ENCODE measurements around the gene L3MBTL4.
"Not testable (repeated sequence)": the region's sequence is repeated elsewhere in the genome, so short reads cannot be mapped to it uniquely, and the experiment has no call there.

L3MBTL4 gene

DNA sequence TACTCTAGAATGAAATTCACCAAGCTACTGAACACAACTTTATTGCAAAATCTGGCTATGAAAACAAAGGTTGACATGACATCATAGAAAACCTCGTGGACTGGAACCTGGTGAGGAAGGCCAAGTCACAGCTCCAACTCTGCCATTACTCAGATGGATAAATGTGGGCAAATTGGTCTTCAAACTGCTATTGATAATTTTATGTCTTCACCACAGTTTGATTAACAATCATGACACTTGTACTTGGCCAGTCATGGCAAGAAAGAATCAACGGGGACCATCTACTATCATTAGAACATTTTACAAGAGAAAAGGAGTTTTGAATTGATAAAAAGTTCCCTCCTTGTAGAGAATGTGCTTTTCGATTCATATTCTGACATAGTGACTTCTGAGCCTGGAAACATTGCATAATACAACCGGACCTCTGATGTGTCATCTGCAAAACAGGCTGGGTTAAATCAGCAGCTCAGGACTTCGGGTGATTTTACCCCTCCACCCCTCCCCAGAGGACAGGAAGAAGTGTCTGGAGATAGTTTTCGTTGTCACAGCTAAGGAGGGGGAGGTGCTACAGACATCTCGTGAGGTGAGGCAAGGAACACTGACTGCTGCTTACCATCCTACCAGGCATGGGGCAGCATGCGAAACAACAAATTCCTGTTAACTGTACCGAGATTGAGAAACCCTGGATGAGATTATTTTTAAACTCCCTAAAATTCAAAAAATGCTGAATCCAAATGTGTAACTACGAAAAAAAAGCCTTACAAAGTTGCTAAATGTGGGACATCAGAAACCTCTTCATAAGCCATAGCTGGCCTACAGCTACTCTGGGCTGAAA is 8.4 kb downstream of the L3MBTL4 start:
- FAIRE-seq, result no peak

DNA sequence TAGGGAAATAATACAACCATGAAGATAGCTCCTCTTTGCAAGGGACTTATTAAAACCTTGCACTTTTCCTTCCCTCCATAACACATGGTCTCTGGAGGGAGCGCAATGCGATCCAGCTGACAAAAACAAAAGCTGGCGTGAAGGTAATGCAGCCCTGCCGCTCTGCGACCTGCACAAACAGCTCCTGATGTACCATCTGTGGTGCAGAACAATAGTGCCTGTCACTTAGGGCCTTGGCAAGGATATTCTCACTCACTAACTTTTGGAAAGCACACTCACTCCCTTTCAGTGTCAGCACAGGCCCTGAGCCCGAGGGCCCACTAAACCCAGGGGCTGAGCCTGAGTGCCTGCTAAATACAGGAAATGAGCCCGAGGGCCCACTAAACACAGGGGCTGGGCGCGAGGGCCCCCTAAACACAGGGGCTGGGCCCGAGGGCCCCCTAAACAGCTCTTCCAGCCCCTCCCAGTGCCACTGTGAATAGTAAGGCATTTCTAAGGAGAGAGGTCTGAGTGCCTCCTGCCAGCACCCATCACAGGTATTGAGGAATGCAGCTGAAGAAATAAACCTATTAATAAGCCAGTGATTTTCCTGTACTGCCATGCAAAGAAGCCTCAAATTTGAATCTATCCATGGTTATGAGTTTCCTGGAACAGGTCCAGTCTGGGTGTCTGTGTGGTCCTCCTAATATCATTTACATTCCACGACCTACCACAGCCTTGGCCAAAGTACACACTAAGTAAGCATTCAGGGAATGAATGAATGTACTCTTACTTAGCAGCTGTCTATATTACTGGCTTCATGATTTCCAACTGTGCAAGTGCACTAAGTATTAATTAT is 9.3 kb downstream of the L3MBTL4 start:
- FAIRE-seq, result no peak

DNA sequence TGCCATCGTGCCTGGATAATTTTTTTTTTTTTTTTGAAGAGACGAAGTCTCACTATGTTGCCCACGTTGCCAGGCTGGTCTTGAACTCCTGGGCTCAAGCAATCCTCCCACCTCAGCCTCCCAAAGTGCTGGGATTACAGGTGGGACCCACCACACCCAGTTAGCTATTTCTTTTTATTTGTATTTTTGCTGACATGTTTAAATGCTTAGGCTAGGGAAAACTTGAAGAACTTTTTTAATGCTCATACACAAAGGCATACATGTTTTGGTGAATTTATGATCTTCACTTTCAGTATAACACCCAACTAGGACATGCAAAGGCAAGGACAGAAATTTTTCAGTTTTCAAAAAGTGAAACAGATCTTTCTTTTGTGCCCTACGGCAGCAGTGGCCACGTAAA is 9.9 kb downstream of the L3MBTL4 start:
- no peak for FAIRE-seq

DNA sequence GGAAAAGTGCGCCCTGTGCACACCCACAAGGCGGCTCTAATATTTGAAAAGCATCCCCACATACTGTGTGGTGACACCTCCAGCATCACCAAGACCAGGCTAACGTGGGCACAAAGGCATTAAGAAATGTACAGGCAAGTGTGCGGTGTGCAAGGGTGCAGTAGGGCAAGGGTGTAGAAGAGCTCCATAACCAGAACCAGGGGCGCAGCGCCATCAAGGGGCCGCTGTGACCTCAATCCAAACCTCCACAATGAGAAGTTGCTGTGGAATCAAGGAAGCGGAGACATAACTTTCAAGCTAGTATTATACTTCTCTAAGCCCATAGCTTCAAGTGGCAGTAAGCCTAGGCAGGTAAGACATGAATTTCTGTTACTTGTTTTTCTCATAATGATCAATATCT is 13.0 kb downstream of the L3MBTL4 start:
- FAIRE-seq, result no peak

DNA sequence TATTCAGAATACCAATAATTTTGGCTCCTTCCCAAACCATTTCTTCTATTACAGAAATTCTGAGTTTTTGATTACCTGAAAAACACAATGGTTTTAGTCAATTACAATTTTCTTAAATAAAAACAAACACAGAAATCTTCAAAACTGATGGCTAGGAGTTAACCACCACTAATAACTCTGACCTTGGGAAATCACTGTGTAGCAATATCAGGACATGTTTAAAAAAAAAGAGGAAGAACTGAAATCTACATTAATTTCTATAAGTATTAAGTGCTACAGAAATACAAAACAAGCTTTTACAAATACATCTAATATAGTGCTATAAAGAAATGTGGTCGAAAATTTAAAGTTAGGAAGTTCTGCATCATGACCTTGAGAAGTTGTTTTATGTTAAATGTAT is 14.9 kb downstream of the L3MBTL4 start:
- no peak for FAIRE-seq

DNA sequence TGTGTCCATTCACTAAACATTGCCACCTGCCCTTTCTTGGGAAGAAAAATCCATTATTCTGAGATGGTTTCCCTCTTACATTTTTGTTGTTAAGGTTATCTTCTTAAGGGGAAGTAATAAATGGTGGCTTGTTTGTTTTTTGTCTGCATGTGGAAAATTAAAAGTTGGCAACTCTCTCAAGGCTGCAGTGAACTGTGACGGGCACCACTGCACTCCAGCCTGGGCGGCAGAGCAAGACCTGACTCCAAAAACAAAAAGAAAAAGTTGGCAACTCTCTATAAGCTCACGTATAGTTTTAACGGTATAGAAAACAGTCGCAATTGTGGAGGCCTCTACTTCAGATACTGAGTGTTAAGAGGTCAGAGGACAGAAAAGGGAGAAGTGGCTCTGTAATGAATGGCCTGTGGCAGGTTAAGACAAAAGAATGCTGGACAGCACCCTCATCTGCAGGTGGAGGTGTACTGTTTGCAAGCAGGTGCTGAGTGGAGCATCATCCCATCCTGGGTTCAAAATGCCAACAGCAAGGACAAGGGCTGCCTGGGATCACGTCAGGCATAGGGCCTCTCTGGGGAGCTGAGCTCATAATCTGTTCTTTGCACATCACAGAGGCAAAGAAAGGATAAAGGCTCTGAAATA is 16.7 kb downstream of the L3MBTL4 start:
- no peak for FAIRE-seq

DNA sequence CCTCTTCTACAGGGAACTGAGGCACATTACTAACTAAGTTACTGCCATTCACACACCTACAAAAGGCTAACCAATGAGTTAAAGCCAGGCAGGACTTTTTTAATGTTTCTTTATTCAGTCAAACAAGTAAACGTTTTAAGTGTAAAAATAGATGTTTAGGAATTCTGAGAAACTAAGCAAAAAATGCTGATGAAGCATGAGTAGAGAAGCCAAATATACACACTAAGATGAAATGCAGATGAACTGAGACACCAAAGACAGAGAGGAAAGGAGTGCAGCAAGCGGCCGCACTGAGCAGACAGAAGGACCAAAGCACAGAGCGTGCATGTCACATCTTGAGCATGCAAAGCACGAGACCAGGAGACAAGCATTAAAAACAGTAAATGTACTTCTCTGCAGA is 17.9 kb downstream of the L3MBTL4 start:
- FAIRE-seq, result no peak

DNA sequence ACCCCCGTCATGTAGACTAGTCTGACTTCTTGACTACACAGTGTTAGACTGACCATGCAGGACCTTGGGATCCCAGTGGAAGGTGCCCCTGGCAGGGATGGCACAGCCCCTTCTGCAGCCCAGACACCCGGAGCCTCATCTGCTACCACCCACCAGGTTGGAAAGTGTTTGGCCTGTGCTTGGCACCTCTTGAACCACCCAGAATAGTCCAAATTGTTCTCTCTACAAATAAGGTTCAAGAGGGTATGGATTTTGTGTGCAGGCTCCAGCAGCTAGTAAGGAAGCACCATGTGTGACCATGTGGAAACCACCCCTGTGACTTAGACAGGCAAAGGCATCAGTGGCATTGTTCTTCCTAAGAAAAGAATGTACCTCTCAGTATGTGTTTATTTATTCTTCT is 18.4 kb downstream of the L3MBTL4 start:
- no peak for FAIRE-seq

DNA sequence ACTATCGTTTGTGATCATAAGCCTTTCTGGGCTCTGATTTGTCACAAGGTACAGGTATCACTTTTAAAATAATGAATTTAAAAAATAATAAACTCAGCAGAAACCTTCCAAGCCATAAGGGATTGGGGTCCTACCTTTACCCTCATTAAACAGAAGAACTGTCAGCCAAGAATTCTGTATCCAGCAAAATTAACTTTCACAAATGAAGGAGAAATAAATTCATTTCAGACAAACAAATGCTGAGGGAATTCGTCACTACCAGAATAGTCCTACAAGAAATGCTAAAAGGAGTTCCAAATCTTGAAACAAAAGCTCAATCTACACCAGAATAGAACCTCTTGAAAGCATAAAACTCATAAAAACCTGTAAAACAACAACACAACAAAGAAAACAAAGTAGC is 25.7 kb downstream of the L3MBTL4 start:
- no peak for FAIRE-seq

DNA sequence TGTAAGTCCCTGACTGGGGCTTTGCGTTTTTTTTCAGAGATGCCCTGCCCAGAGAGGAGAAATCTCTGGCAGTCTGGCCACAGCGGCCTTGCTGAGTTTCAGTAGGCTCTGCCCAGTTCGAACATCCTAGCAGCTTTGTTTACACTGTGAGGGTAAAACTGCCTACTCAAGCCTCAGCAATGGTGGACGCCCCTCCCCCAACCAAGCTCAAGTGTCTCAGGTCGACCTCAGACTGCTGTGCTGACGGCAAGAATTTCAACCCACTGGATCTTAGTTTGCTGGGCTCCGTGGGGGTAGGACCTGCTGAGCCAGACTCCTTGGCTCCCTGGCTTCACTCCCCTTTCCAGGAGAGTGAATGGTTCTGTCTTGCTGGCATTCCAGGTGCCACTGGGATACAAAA is 31.7 kb downstream of the L3MBTL4 start:
- FAIRE-seq, result no peak

DNA sequence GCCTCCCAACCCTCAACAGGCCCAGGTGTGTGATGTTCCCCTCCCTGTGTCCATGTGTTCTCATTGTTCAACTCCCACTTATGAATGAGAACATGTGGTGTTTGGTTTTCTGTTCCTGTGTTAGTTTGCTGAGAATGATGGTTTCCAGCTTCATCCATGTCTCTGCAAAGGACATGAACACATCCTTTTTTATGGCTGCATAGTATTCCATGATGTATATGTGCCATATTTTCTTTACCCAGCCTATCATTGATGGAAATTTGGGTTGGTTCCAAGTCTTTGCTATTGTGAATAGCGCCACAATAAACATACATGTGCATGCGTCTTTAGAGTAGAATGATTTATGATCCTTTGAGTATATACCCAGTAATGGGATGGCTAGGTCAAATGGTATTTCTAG is 37.2 kb downstream of the L3MBTL4 start:
- FAIRE-seq, result not testable (repeated sequence)

DNA sequence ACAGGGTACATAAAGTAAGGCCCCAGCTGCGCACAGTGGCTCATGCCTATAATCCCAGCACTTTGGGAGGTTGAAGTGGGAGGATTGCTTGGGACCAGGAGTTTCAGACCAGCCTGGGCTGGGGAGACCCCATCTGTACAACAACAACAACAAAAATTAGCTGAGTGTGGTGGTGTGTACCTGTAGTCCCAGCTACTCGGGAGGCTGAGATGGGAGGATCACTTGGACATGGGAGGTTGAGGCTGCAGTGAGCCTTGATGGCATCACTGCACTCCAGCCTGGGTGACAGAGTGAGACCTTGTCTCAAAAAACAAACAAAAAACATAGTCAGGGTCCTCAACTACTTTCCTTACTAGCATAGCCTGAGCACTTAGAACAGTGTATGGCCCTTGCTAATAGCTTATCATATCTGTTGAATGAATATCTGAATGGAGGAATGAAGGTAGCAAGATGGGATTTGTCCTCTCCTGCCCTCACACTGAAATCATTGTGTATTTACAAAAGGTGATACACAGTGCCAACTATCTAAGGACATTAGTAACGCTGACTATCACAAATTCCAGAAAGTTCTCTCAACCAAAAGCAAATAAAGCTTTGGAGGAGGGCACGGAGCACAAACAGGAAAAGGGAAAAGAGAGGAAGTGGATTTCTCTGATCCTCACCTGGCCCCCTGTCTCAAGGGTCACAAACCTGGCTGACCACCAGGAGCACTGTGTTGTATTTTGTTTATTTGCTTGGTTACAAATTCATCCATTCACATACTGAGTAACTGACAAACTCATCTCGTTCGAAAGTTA is 38.1 kb downstream of the L3MBTL4 start:
- no peak for FAIRE-seq

DNA sequence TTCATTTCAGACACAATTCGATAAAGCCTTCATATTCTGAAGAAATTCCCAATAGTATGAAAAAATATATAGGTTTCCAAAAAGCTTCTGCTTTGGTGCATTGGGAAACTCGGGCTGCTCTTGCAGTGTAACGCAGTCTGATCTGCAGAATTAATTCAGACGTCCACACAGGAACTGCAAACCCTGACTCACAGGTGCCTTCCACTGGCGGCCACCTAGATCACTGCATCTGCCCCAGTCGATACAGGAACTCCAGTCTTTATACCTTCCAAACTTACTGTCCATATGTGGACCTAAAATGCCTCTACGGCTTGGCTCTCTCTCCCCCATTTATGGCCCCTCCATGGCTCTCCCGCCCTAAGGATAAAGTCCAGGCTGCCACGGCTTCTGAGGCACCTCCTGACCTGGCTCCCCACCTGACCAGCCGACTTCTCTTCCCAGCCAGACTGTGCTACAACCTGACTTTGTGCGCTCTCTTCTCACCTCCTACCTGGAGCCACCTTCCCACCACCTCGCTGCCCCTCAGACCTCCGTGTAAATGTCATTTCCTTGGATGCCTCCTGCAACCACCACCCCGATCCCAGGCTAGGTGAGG is 39.7 kb downstream of the L3MBTL4 start:
- no peak for FAIRE-seq

DNA sequence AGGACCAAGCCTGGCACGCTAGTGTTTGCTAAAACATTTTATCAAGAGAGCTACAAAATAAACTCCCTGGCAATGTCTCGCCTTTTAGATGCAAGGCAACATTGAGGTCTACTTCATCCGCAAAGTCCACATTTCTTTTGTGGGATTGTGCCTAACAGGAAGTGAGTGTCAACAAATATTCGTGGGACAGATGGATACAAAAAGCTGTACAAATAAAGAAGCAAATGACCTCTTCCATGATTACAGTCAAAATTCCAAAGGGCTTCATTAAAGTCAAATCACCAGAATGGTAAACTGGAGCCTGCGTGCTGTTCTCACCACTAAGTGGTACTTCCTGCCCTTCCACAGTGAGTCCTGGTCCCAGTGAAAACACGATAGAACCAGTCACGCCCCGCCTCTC is 40.4 kb downstream of the L3MBTL4 start:
- FAIRE-seq, result no peak

DNA sequence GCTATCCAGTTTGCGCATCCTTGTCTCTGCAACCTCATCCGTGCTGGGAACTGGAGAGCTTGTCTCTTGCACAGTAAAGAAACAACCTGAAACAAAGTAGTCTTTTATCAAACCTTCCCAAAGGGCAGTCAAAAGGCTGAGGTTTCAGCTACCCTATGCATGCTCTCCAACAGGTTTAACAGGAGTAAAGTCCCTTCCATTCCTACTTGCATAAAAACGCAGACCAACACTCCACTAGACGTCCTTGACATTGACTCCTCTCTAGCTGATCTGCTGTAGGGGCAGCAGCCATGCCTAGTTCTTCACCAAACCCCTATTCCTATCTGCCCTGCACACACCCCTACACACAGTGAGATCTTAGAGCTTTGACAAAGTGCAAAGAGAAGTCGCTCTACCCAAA is 41.5 kb downstream of the L3MBTL4 start:
- FAIRE-seq, result no peak

DNA sequence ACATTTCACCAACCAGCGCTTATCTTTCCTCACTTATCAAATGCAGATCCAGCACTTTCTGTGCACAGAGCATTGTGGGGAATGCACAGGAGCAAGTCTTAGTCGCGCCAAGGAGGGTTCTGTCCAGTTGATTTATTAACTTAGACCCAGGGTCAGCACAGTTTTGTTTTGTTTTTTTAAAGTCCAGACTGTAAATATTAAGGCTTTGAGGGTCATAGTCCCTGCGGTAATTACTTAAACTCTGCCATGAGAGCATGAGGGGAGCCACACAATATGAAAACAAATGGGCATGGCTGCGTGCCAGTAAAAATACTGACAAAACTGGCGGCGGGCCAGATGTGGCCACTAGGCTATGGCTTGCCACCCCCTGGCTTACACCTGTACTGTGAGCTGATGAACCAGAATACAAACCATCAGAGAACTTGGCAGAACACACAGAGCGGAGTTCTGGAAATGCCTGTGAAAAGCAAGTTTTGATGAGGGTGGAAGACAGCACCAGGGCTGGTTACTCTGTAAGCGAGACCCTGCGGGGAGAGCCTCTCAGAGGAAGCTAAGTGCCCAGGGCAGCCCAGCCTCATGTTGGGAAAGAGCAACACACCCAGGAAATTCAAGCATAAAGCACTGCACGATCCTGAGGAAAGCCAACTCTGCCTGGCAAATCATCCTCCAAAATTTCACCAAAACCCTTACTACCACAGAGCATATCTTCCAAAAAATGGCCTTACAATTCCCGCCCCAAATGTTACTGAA is 43.6 kb downstream of the L3MBTL4 start:
- no peak for FAIRE-seq

DNA sequence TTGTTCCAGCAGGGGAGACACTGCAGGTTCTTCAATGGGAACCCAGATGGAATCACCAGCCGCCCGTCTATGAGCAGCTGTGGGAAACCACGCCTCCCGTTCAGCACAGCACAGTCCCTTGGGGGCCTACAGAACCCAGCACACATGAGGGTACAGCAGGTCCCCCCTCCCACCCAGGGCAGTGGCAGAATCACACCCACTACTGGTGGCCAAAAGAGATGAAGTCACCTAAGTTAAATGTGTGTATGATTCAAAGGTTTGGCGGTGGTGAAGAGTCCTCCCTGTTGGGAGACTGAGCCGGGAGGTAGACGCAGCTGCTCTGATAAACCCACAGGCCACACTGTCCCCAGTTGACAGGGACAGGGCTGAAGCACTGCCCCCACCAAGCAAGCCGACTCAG is 44.3 kb downstream of the L3MBTL4 start:
- no peak for FAIRE-seq

DNA sequence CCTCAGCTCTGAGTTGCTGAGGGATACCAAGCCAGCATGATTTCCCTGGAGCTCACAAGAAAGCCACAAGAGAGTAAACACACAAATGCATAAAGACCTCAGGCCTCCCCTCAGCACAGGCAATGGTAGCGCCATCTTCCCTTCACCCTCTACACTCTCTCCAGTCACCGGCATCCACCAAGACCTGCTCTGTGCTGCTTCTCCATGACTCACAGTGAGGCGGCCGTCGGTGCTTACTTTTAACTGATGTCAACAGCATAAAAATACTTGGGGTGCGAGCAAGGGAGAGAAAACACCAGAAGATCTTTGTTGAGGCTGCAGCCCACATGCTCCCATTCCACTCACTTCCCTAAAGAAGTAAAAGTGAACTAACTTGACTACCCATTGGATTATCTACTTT is 46.7 kb downstream of the L3MBTL4 start:
- FAIRE-seq, result no peak

DNA sequence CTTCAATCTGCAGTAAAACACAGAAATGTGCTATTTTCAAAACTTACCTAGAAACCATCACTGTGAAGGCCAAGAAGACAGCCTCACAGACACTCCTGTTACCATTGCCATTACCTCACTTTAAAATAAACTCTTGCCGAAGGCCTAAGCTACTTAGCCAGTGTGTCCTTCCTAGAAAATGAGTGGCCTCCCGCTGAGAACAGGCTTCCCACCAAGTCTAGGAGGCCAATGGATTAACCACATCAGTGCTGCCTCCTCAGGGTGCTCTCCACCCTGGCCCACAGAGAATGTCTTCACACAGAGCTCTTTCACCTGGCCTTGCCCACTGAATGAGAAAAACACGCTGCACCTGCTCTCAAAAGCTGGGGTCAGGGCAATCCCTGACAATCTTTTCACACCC is 47.5 kb downstream of the L3MBTL4 start:
- no peak for FAIRE-seq

DNA sequence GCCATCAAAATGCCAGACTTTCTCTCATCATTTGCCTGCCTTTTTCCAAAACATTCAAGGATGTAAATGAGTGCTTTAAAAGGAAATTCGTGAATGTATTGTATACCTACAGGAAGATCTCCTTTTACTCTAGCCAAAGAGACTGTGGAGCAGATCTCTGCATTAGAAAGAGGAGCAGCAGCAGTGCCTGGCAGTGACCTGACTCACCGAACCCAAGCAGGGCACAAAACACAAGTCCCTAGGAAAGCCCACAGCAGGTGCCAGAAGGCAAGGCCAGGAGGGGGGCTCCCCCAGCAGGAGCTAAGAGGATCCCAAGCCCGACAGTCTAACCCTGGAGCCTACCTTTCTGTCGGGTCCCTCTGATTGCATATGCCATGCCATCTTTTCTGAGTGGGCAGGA is 47.9 kb downstream of the L3MBTL4 start:
- no peak for FAIRE-seq

DNA sequence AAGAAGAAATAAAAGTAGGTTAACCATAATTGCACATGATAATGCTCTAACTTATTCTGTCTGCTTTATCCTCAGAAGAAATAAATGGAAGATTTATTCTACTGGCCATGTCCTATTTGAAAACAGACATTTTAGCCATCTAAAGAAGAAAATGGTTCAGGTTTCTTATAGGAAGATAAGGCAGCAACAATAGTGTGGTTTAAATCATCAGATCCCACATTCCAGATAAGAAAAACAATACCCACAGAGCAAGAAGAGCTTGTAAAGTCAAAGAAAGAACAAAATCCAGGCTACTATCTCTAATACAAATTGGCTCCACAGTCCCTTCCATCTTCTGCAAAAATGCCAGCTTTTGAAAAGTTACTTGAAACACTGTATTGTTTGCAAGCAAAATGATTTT is 49.3 kb downstream of the L3MBTL4 start:
- no peak for FAIRE-seq

DNA sequence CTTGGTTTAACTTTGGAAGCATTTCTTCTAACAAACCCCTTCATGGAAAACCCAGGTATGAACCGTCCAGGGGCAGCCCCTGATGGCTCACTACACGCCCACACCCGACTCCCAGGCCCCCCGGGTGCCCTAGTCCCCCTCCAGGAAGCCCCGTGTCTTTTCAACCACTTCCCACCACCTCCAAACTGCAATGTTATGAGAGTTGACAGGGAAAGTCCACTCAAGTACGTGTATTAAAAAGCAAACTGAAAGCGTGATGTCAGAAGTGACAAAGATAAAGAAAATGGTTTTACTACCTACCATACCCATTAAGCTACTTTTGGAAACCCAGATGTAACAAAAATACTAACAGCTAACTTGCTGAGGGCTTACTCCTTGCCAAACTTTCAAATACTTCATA is 51.5 kb downstream of the L3MBTL4 start:
- no peak for FAIRE-seq
